Gastroesophageal sphincter (tissue), 3 donors: ENCODE data around the gene COX10.
"Not testable (repeated sequence)": the region's sequence is repeated elsewhere in the genome, so short reads cannot be mapped to it uniquely, and the experiment has no call there.

ENCODE experiments used
- EP300 ChIP-seq: sonication (generic); formaldehyde crosslinking; IDR thresholded peaks from one replicate; pipeline ENCODE4 v1.6.1; 2017; ENCODE audit warnings: antibody characterized with exemption, mild to moderate bottlenecking
- POLR2A ChIP-seq, 2 donors: fragments of 450-650 bp; IDR thresholded peaks; one replicate each; pipeline ENCODE4 v1.6.1; 2017; ENCODE audit warnings: antibody characterized with exemption in 2 of 2, mild to moderate bottlenecking in 2 of 2, moderate library complexity in 1 of 2
- POLR2AphosphoS5 ChIP-seq: sonication (generic); formaldehyde crosslinking; IDR thresholded peaks from one replicate; pipeline ENCODE4 v1.6.1; 2017; ENCODE audit warnings: antibody characterized with exemption
- TF ChIP-seq, protein P1 (sequence below), 4 experiments: fragments of 200-600 bp in 2 of 4; fragments of 450-650 bp in 2 of 4; sonication (generic) in 1 of 4; IDR thresholded peaks; one replicate each; pipeline ENCODE4 v1.5.1; 2017 to 2019; ENCODE audit warnings: antibody characterized with exemption in 4 of 4, mild to moderate bottlenecking in 2 of 4, moderate library complexity in 2 of 4

- TF ChIP-seq POLR2A (IDR thresholded peaks at IDR 0.05); POLR2AphosphoS5; EP300: not testable (repeated sequence)
- TF ChIP-seq, protein P1, sequence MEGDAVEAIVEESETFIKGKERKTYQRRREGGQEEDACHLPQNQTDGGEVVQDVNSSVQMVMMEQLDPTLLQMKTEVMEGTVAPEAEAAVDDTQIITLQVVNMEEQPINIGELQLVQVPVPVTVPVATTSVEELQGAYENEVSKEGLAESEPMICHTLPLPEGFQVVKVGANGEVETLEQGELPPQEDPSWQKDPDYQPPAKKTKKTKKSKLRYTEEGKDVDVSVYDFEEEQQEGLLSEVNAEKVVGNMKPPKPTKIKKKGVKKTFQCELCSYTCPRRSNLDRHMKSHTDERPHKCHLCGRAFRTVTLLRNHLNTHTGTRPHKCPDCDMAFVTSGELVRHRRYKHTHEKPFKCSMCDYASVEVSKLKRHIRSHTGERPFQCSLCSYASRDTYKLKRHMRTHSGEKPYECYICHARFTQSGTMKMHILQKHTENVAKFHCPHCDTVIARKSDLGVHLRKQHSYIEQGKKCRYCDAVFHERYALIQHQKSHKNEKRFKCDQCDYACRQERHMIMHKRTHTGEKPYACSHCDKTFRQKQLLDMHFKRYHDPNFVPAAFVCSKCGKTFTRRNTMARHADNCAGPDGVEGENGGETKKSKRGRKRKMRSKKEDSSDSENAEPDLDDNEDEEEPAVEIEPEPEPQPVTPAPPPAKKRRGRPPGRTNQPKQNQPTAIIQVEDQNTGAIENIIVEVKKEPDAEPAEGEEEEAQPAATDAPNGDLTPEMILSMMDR (IDR thresholded peaks at IDR 0.05), result not testable (repeated sequence)
Measured at GRCh38 chr17:14192039-14192438, 122.7 kb downstream of the COX10 start.
